HEK293 (cell line): ENCODE measurements around the gene POLR2L.

Experiments
- BCL11B ChIP-seq: fragments of 450-650 bp; formaldehyde crosslinking; IDR thresholded peaks from 2 replicates; pipeline ENCODE4 v1.5.1; 2016; ENCODE audit warnings: low read depth, missing biosample characterization, missing genetic modification characterization
- EGR2 ChIP-seq: fragments of 450-650 bp; formaldehyde crosslinking; IDR thresholded peaks from 2 replicates; pipeline ENCODE4 v1.5.1; 2016; ENCODE audit warnings: low read depth, missing biosample characterization, missing genetic modification characterization
- FEZF1 ChIP-seq: fragments of 450-650 bp; formaldehyde crosslinking; IDR thresholded peaks from 2 replicates; pipeline ENCODE4 v1.5.1; 2016; ENCODE audit warnings: missing biosample characterization, missing genetic modification characterization
- IKZF3 ChIP-seq: fragments of 450-650 bp; IDR thresholded peaks from 2 replicates; pipeline ENCODE4 v1.5.0; 2018; ENCODE audit warnings: missing biosample characterization, mild to moderate bottlenecking, missing genetic modification characterization, moderate library complexity
- RBAK ChIP-seq: fragments of 450-650 bp; formaldehyde crosslinking; IDR thresholded peaks from 2 replicates; pipeline ENCODE4 v1.5.1; 2016; ENCODE audit warnings: missing biosample characterization, missing genetic modification characterization
- REPIN1 ChIP-seq: fragments of 450-650 bp; formaldehyde crosslinking; IDR thresholded peaks from 2 replicates; pipeline ENCODE4 v1.5.1; 2017; ENCODE audit warnings: missing biosample characterization, missing genetic modification characterization, low read depth
- SP2 ChIP-seq: fragments of 450-650 bp; formaldehyde crosslinking; IDR thresholded peaks from 2 replicates; pipeline ENCODE4 v1.5.1; 2016; ENCODE audit warnings: missing biosample characterization, missing genetic modification characterization
- ZBTB10 ChIP-seq: fragments of 450-650 bp; formaldehyde crosslinking; IDR thresholded peaks from 2 replicates; pipeline ENCODE4 v1.5.1; 2016; ENCODE audit warnings: missing biosample characterization, missing genetic modification characterization
- ZBTB21 ChIP-seq: fragments of 450-650 bp; formaldehyde crosslinking; IDR thresholded peaks from 2 replicates; pipeline ENCODE4 v1.5.1; 2017; ENCODE audit warnings: missing biosample characterization, missing genetic modification characterization
- ZBTB7A ChIP-seq: fragments of 450-650 bp; formaldehyde crosslinking; IDR thresholded peaks from 2 replicates; pipeline ENCODE4 v1.5.1; 2016; ENCODE audit warnings: low read depth, missing biosample characterization, missing genetic modification characterization
- ZEB2 ChIP-seq: fragments of 450-650 bp; formaldehyde crosslinking; IDR thresholded peaks from 2 replicates; pipeline ENCODE4 v1.5.1; 2016; ENCODE audit warnings: missing biosample characterization, missing genetic modification characterization
- ZNF138 ChIP-seq: fragments of 450-650 bp; formaldehyde crosslinking; IDR thresholded peaks from 2 replicates; pipeline ENCODE4 v1.5.1; 2016; ENCODE audit warnings: missing biosample characterization, missing genetic modification characterization, borderline replicate concordance
- ZNF175 ChIP-seq: fragments of 450-650 bp; formaldehyde crosslinking; IDR thresholded peaks from 2 replicates; pipeline ENCODE4 v1.5.1; 2016; ENCODE audit warnings: missing biosample characterization, missing genetic modification characterization
- ZNF184 ChIP-seq: fragments of 450-650 bp; IDR thresholded peaks from 2 replicates; pipeline ENCODE4 v1.5.1; 2018; ENCODE audit warnings: missing biosample characterization, mild to moderate bottlenecking, missing genetic modification characterization
- ZNF2 ChIP-seq: fragments of 450-650 bp; formaldehyde crosslinking; IDR thresholded peaks from 2 replicates; pipeline ENCODE4 v1.5.1; 2016; ENCODE audit warnings: missing biosample characterization, missing genetic modification characterization
- ZNF23 ChIP-seq: fragments of 450-650 bp; formaldehyde crosslinking; IDR thresholded peaks from 2 replicates; pipeline ENCODE4 v1.5.1; 2016; ENCODE audit warnings: missing biosample characterization, missing genetic modification characterization, borderline replicate concordance
- ZNF26 ChIP-seq: fragments of 450-650 bp; formaldehyde crosslinking; IDR thresholded peaks from 2 replicates; pipeline ENCODE4 v1.5.1; 2016; ENCODE audit warnings: missing biosample characterization, missing genetic modification characterization
- ZNF335 ChIP-seq: fragments of 450-650 bp; formaldehyde crosslinking; conservative IDR thresholded peaks from 2 replicates; pipeline ENCODE4 v1.5.1; 2016; ENCODE audit warnings: missing biosample characterization, missing genetic modification characterization
- ZNF341 ChIP-seq: fragments of 450-650 bp; formaldehyde crosslinking; IDR thresholded peaks from 2 replicates; pipeline ENCODE4; 2016; ENCODE audit warnings: low read depth, missing biosample characterization, missing genetic modification characterization
- ZNF426 ChIP-seq: fragments of 450-650 bp; formaldehyde crosslinking; IDR thresholded peaks from 2 replicates; pipeline ENCODE4 v1.5.1; 2017; ENCODE audit warnings: missing biosample characterization, missing genetic modification characterization, mild to moderate bottlenecking, inconsistent platforms, moderate library complexity
- ZNF610 ChIP-seq: fragments of 450-650 bp; formaldehyde crosslinking; IDR thresholded peaks from 2 replicates; pipeline ENCODE4 v1.5.1; 2016; ENCODE audit warnings: missing biosample characterization, missing genetic modification characterization, borderline replicate concordance
- ZNF791 ChIP-seq: fragments of 450-650 bp; formaldehyde crosslinking; IDR thresholded peaks from 2 replicates; pipeline ENCODE4 v1.5.1; 2016; ENCODE audit warnings: missing biosample characterization, missing genetic modification characterization
- ZSCAN16 ChIP-seq: fragments of 450-650 bp; formaldehyde crosslinking; IDR thresholded peaks from 2 replicates; pipeline ENCODE4 v1.5.1; 2016; ENCODE audit warnings: missing biosample characterization, missing genetic modification characterization
- ZSCAN30 ChIP-seq: fragments of 450-650 bp; IDR thresholded peaks from 2 replicates; pipeline ENCODE4 v1.5.1; 2018; ENCODE audit warnings: missing biosample characterization, mild to moderate bottlenecking, missing genetic modification characterization, moderate library complexity
- ZXDB ChIP-seq: fragments of 450-650 bp; formaldehyde crosslinking; IDR thresholded peaks from 2 replicates; pipeline ENCODE4 v1.5.1; 2016; ENCODE audit warnings: missing biosample characterization, missing genetic modification characterization
- TF ChIP-seq, protein P1 (sequence below): fragments of 450-650 bp; formaldehyde crosslinking; IDR thresholded peaks from 2 replicates; pipeline ENCODE4 v1.5.1; 2017; ENCODE audit warnings: missing biosample characterization, missing genetic modification characterization
- TF ChIP-seq, protein P2 (sequence below): fragments of 450-650 bp; formaldehyde crosslinking; IDR thresholded peaks from 2 replicates; pipeline ENCODE4 v1.5.1; 2016; ENCODE audit warnings: missing biosample characterization, missing genetic modification characterization
- TF ChIP-seq, protein P3 (sequence below): fragments of 450-650 bp; formaldehyde crosslinking; IDR thresholded peaks from 2 replicates; pipeline ENCODE4 v1.5.1; 2016; ENCODE audit warnings: missing biosample characterization, missing genetic modification characterization

POLR2L gene

DNA sequence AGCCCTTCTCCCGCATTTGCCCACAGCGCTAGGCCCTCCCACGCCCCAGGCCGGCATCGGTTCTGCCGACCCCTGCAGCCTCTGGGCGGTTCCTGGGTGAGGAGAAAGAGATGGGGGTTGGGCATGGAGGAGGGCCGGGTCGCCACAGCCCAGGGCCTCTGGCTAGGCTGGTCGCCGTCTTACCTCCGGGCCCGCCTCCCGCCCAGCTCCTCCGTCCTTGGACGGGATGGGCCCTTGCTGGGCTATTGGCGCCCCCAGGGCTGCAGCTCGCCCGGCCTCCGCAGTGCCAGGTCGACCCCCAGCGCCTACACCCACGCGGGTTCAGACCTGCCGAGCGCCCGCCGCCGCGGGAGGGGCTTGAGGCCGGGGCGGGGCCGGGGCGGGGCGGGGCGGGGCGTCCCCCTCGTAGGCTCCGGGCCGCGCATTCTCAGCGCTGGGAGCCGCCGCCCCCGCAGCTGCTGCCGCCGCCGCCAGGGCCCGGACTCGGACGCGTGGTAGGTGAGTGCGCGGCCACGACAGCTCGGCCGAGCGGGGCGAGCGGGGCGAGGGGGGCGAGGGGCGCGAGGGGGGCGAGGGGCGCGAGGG, 9.7 kb downstream of the POLR2L start, which contains the start of gene CD151 (continued):
- no peak for TF ChIP-seq ZBTB21 (tag by site-specific recombination)
- TF ChIP-seq ZNF610: no peak
- no peak for TF ChIP-seq RBAK (tag by site-specific recombination)
- TF ChIP-seq IKZF3 (tag by site-specific recombination): no peak
- peak; percentile 17; the same call in 1 of the 2 replicates for TF ChIP-seq ZNF341 (tag by site-specific recombination)
- no peak for TF ChIP-seq ZNF175 (tag by site-specific recombination)
- TF ChIP-seq, protein P1, sequence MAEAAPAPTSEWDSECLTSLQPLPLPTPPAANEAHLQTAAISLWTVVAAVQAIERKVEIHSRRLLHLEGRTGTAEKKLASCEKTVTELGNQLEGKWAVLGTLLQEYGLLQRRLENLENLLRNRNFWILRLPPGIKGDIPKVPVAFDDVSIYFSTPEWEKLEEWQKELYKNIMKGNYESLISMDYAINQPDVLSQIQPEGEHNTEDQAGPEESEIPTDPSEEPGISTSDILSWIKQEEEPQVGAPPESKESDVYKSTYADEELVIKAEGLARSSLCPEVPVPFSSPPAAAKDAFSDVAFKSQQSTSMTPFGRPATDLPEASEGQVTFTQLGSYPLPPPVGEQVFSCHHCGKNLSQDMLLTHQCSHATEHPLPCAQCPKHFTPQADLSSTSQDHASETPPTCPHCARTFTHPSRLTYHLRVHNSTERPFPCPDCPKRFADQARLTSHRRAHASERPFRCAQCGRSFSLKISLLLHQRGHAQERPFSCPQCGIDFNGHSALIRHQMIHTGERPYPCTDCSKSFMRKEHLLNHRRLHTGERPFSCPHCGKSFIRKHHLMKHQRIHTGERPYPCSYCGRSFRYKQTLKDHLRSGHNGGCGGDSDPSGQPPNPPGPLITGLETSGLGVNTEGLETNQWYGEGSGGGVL: no peak
- no peak for TF ChIP-seq REPIN1 (tag by site-specific recombination)
- TF ChIP-seq EGR2 (tag by site-specific recombination): peak; percentile 6
- no peak for TF ChIP-seq ZNF426 (tag by site-specific recombination)
- TF ChIP-seq FEZF1 (tag by site-specific recombination): no peak
- peak; percentile 71 for TF ChIP-seq SP2 (tag by site-specific recombination)
- peak; percentile 49; the same call in 1 of the 2 replicates for TF ChIP-seq BCL11B (tag by site-specific recombination)
- no peak for TF ChIP-seq ZNF23 (tag by site-specific recombination)
- TF ChIP-seq, protein P2, sequence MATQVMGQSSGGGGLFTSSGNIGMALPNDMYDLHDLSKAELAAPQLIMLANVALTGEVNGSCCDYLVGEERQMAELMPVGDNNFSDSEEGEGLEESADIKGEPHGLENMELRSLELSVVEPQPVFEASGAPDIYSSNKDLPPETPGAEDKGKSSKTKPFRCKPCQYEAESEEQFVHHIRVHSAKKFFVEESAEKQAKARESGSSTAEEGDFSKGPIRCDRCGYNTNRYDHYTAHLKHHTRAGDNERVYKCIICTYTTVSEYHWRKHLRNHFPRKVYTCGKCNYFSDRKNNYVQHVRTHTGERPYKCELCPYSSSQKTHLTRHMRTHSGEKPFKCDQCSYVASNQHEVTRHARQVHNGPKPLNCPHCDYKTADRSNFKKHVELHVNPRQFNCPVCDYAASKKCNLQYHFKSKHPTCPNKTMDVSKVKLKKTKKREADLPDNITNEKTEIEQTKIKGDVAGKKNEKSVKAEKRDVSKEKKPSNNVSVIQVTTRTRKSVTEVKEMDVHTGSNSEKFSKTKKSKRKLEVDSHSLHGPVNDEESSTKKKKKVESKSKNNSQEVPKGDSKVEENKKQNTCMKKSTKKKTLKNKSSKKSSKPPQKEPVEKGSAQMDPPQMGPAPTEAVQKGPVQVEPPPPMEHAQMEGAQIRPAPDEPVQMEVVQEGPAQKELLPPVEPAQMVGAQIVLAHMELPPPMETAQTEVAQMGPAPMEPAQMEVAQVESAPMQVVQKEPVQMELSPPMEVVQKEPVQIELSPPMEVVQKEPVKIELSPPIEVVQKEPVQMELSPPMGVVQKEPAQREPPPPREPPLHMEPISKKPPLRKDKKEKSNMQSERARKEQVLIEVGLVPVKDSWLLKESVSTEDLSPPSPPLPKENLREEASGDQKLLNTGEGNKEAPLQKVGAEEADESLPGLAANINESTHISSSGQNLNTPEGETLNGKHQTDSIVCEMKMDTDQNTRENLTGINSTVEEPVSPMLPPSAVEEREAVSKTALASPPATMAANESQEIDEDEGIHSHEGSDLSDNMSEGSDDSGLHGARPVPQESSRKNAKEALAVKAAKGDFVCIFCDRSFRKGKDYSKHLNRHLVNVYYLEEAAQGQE (tag by site-specific recombination): no peak
- 0 out of 2 replicates have a peak, but pooled peaks have one; percentile 17 for TF ChIP-seq ZEB2 (tag by site-specific recombination)
- TF ChIP-seq ZXDB (tag by site-specific recombination): peak; percentile 62; the same call in 1 of the 2 replicates
- TF ChIP-seq ZSCAN30: 0 out of 2 replicates have a peak, but pooled peaks have one; percentile 19
- no peak for TF ChIP-seq ZNF184 (tag by site-specific recombination)
- 0 out of 2 replicates have a peak, but pooled peaks have one; percentile 42 for TF ChIP-seq ZBTB7A (tag by site-specific recombination)
- no peak for TF ChIP-seq ZNF791 (tag by site-specific recombination)
- TF ChIP-seq, protein P3, sequence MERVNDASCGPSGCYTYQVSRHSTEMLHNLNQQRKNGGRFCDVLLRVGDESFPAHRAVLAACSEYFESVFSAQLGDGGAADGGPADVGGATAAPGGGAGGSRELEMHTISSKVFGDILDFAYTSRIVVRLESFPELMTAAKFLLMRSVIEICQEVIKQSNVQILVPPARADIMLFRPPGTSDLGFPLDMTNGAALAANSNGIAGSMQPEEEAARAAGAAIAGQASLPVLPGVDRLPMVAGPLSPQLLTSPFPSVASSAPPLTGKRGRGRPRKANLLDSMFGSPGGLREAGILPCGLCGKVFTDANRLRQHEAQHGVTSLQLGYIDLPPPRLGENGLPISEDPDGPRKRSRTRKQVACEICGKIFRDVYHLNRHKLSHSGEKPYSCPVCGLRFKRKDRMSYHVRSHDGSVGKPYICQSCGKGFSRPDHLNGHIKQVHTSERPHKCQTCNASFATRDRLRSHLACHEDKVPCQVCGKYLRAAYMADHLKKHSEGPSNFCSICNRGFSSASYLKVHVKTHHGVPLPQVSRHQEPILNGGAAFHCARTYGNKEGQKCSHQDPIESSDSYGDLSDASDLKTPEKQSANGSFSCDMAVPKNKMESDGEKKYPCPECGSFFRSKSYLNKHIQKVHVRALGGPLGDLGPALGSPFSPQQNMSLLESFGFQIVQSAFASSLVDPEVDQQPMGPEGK (tag by site-specific recombination): peak; percentile 83
- no peak for TF ChIP-seq ZSCAN16
- peak; percentile 59; the same call in 1 of the 2 replicates for TF ChIP-seq ZNF335 (tag by site-specific recombination)
- no peak for TF ChIP-seq ZNF26
- TF ChIP-seq ZNF2 (tag by site-specific recombination): no peak
- TF ChIP-seq ZNF138: no peak
- TF ChIP-seq ZBTB10 (tag by site-specific recombination): peak; percentile 50
